ENCODE data around the gene GUCY1B1. TPM values are rescaled to one million over a fixed set of nuclear protein-coding genes. Genes with fewer than 3 reads are reported as not detected.
"Not testable (repeated sequence)": the region's sequence is repeated elsewhere in the genome, so short reads cannot be mapped to it uniquely, and the experiment has no call there.

GUCY1B1 gene
- total RNA-seq, 1 donor from 2014 or later, result 2.0 TPM

DNA sequence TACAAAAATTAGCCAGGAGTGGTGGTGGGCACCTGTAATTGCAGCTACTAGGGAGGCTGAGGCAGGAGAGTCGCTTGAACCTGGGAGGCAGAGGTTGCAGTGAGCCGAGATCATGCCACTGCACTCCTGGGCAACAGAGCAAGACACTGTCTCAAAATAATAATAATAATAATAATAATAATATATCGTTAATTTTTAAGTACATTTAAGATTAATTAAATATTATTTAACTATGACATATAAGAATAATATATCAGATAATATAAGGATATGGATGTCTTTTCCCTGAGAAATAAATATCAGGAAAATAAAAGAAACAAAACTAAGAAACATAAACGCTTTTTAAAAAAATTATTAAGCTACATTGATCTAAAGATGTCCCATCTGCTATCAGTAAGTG lies 38.8 kb downstream of the GUCY1B1 start:
- DNase-seq (ENCODE audit: extremely low read depth, low read depth, low spot score), result not testable (repeated sequence)

GRCh38 chr4:155799116-155799793 lies 40.4 kb downstream of the GUCY1B1 start:
- DNase-seq (ENCODE audit: extremely low read depth, low read depth, low spot score), result no peak

GRCh38 chr4:155799794-155800123 lies 40.9 kb downstream of the GUCY1B1 start:
- no peak for DNase-seq (ENCODE audit: extremely low read depth, low read depth, low spot score)

DNA sequence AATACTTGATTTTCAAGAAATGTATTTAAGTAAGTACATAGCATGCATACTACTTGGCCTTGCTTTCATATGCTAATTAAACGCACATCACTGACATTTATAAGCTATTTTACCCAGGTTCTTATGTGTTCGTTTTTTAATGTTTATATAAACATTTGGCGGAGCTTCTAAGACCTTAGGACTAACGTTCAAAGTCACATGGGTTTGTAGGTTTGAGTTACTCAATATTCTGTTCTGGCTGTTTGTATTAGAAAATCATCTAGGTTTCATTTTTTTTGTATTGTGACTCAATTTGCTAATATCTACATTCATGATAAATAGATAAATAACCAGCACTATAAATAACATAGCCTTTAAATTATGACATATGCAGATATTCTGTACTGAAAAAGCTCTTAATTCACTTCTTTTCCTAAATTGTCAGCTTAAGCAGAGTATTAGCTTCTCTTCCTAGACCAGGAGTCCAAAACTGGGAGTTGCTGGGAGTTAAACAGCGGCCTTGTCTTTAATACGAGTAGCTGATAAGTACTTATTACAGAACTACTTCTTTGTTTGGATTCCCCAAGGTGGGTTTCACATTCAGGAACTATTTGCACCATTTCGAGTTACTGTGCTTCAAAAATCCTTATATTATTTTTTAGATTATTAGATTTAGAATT lies 42.0 kb downstream of the GUCY1B1 start:
- no peak for DNase-seq (ENCODE audit: extremely low read depth, low read depth, low spot score)

DNA sequence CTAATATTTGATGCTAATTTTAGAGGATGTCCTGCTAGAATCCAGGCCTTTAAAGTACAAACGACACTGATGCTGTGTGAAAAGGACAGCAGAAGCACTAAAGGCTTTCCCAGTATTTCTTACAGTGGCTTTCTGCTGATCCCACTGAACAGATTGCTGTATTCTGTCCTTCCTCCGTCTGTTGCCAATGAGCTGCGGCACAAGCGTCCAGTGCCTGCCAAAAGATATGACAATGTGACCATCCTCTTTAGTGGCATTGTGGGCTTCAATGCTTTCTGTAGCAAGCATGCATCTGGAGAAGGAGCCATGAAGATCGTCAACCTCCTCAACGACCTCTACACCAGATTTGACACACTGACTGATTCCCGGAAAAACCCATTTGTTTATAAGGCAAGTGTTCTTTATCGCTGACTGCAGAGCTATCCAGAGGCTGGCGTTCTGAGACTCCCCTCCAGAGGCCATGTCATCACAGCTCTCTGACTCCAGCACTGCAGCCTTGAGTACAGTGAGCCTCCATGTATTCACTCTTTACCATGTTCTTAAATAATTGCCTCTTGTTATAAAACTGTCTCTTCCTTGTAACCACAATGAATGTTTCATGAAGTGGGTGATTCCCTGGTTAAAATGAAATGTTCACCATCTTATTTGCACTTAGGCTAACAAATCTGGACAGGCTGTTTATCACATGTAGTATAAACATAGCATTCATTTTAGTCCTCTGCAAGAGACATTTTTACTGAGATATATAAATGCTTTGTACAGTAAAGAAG lies 43.6 kb downstream of the GUCY1B1 start:
- no peak for DNase-seq (ENCODE audit: extremely low read depth, low read depth, low spot score)

DNA sequence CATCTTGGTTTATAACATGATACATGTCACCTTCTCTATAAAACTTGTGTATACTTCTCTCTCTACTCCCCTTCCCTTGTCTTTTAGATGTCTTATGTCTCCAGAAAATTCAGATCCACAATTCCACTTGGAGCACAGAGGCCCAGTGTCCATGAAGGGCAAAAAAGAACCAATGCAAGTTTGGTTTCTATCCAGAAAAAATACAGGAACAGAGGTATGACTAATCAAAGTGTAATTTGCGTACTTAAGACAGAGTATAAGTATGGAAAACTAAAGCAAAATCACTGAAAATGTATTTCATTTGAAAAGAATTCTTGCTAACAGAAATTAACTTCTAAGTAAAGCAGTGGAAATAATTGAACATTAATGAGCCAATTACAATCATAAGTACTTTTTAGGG lies 46.2 kb downstream of the GUCY1B1 start:
- no peak for DNase-seq (ENCODE audit: extremely low read depth, low read depth, low spot score)

DNA sequence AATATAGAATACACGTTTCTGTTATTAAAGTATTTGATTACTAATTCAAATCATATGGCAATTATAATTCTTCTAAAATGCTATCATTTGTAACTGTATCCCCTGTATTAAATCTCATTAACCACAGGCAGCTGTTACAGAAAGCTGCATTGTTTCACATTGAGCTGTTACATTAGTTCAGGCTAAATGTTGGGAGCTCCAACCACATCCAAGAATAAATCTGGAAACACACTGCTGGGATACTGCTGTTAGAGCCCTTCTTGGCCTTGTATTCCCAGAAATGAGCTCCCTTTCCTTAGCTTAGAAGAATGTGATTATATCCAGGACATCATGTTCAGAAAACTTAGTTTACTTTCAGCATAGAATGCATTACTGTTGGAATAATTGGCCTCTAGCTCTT lies 48.2 kb downstream of the GUCY1B1 start:
- no peak for DNase-seq (ENCODE audit: extremely low read depth, low read depth, low spot score)

DNA sequence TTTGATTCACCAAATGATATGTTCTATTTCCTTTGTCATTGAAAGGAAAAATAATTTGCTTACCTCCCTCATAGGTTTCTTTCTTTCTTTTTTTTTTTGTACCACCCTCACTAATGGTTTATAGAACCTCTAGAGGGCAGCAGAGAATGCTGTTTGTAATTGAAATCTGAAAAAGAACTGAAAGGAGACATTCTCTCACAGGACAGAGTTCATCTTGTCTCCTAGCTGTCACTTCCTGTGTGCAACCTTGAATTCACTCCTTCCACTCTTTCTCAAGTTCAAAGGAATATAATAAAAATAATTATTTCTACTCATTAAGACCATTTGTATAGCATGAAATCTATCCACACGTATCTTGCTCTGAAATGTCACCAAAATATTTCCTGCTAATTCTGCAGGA lies 51.0 kb downstream of the GUCY1B1 start:
- DNase-seq (ENCODE audit: extremely low read depth, low read depth, low spot score), result peak; percentile 29

GRCh38 chr4:155811083-155811482 lies 52.3 kb downstream of the GUCY1B1 start:
- no peak for DNase-seq (ENCODE audit: extremely low read depth, low read depth, low spot score)

DNA sequence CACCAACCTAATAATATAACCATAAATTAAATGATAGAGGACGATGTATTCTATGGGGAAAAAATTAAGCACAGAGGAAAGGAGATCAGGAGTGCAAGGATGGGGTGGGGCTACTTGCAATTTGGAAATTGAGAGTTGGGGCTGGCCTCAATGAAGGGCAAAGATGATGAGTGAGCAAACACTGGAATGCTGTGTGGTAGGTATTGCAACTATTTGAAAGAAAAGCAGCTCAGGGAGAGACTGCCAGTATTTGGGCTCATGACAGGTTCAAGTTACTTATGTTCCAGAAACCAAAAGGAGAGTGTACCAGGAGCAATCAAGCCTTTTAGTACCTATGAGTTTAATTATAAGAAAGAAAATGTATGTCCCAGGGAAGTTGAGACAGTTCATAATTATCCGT lies 59.8 kb downstream of the GUCY1B1 start:
- no peak for DNase-seq (ENCODE audit: extremely low read depth, low read depth, low spot score)

GRCh38 chr4:155819066-155819465 lies 60.2 kb downstream of the GUCY1B1 start:
- no peak for DNase-seq (ENCODE audit: extremely low read depth, low read depth, low spot score)

- no peak for DNase-seq (ENCODE audit: extremely low read depth, low read depth, low spot score)
These were observed 62.2 kb downstream of the GUCY1B1 start for GRCh38 chr4:155820887-155821518.

DNA sequence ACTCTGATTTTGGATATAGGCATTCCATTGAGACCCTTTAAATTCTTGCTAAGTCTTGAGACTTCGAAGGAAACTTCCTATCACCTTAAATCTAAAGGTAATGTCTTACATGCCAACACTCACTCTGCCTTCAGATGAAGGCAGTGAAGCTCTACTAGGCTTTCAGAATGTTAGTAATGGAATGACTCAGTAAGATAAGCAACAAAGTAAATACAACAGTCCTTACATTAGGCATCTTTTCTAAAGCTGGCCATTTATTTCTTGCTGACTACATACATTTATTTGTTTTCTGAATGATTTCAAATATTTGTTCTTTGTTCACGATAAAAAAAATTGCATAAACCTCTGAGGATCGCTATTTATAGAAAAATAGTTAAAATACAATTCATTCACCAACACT lies 63.8 kb downstream of the GUCY1B1 start:
- DNase-seq (ENCODE audit: extremely low read depth, low read depth, low spot score), result no peak

GRCh38 chr4:155828628-155829027 lies 69.8 kb downstream of the GUCY1B1 start:
- no peak for DNase-seq (ENCODE audit: extremely low read depth, low read depth, low spot score)

DNA sequence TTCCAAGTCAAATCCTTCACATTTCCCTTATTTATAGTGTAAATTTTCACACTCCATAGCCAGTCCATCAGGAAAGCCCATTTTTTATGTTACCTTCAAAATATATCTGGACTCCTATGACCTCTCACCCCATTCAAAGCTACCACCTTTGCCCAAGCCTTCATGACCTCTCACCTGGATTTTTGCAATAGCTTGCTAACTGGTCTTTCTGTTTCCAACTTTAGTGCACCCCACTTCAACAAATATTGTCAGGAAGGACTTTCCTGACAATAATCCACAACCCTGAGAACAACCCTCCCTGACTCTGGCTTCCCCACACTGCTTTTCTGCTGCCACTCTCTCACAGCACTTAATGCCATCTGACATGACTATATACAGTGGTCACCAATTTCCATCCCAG lies 73.8 kb downstream of the GUCY1B1 start:
- DNase-seq (ENCODE audit: extremely low read depth, low read depth, low spot score), result no peak

DNA sequence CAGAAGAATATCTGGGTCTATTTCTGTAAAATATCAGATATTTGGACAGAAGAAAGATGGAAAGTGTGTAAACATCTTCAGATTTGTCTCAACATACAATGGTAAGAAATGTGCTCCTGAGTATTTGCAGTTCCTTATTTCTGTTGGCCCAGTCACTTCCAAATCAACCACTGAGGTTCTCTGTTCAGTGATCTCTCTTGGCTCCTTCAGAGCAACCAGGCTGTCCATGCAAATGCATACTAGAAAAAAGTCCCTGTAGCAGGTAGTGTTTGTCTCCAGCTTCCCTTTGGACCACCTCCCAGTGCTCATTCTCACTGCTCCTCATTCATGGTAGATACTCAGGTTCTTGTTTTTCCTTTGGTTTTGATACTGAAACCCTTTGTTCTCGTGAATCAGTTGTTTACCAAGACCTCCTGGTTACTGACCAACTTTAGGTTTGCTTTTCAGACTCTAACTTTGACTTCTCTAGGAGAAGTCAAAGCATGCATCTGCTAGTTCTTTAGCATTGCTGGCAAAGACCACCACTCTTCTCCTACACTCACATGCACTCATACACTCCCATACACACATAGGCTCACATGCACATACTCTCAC lies 78.5 kb downstream of the GUCY1B1 start:
- no peak for DNase-seq (ENCODE audit: extremely low read depth, low read depth, low spot score)

DNA sequence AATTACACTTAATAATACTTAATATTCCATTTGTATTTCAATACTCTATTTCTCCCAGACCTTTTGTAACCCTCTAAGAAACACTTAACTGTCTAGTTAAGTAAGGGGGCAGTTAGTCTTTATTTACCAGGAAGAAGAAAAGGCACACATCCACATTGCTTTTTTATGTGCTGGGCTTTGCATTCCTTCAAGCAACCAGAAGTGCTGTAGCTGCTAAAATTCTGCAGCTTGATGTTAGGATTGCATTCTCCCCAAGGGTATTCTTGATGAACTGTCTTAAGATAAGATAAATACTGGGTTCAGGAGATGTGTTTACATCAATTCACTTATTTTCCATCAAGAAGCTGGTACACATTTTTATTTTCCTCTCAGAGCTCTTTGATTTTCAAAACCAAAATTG lies 83.3 kb downstream of the GUCY1B1 start:
- no peak for DNase-seq (ENCODE audit: extremely low read depth, low read depth, low spot score)

DNA sequence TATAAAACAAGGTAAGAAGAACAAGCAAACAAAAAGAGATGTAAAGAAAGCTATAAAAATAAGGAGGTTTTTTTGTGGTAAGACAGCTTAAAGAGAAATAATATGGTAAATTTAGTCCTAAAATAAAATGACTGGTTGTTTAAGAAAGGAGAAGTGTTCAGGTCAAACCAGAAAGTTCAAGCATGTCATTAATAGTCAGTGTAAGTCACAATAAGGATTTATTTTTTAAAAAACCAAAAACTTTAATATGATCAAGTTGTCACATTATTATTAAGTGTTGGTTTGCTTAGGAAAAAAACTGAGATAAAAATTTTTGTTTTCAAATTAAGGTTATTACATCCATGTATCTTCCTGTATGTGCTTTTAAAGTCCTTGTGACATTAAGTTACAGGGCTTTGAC lies 88.1 kb downstream of the GUCY1B1 start:
- DNase-seq (ENCODE audit: extremely low read depth, low read depth, low spot score), result no peak

DNA sequence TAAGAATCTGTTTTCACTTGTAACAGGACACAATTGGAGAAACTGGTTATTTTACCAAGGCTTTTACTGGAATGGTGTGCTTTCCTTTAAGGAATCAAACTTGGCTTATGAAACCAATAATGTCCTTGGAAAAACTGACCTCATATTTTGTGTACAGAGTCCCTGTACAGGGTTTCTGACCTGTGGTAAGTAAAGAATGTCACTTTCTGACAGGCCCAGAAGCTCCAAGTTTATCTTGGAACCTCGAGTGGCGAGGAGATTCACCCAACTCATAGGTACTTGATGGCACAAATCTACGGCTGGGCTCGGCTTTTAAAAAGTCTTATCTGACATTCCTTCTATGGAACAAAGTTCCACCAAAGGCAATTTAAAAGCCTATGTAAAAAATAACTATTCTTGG lies 90.2 kb downstream of the GUCY1B1 start:
- no peak for DNase-seq (ENCODE audit: extremely low read depth, low read depth, low spot score)

- no peak for DNase-seq (ENCODE audit: extremely low read depth, low read depth, low spot score)
These were observed 94.4 kb downstream of the GUCY1B1 start for GRCh38 chr4:155853189-155853588.

- DNase-seq (ENCODE audit: extremely low read depth, low read depth, low spot score), result no peak
These were observed 95.9 kb downstream of the GUCY1B1 start for GRCh38 chr4:155854582-155855226.
